Measurements from ENCODE around the gene CREB3L2. TPM values are rescaled to one million over a fixed set of nuclear protein-coding genes. Genes with fewer than 3 reads are reported as not detected.

Gene CREB3L2
- total and polyA plus RNA-seq, 2 of the 13 experiments (the other 11 are each of a cell fraction or from before 2014, with no cell fraction given) = 22.1 to 41.1 TPM

GRCh38 chr7:137948083-137948844, 53.6 kb downstream of the CREB3L2 start (continued):
- 0 out of 2 replicates have a peak, but pooled peaks have one; percentile 20 for TF ChIP-seq RXRB (CRISPR knock-in tag; IDR thresholded peaks at IDR 0.05; ENCODE audit: borderline replicate concordance)
- peak; percentile 18; the same call in 1 of the 2 replicates for TF ChIP-seq ARID4A (CRISPR knock-in tag; IDR thresholded peaks at IDR 0.05; ENCODE audit: borderline replicate concordance)
- TF ChIP-seq ARID5B (CRISPR knock-in tag; IDR thresholded peaks at IDR 0.05) = peak; percentile 34; the same call in 1 of the 2 replicates
- TF ChIP-seq ZNF441 (CRISPR knock-in tag; IDR thresholded peaks at IDR 0.05; ENCODE audit: borderline replicate concordance) = no peak
- peak; percentile 60; the same call in 1 of the 2 replicates for TF ChIP-seq ZSCAN25 (CRISPR knock-in tag; IDR thresholded peaks at IDR 0.05)
- no peak for TF ChIP-seq FOSL1 (CRISPR knock-in tag; IDR thresholded peaks at IDR 0.05; ENCODE audit: borderline replicate concordance)
- no peak for TF ChIP-seq ZNF224 (CRISPR knock-in tag; IDR thresholded peaks at IDR 0.05)
- TF ChIP-seq RBFOX2 (IDR thresholded peaks at IDR 0.05; ENCODE audit: low read depth, low read length) = no peak
- TF ChIP-seq MLLT10 (CRISPR knock-in tag; IDR thresholded peaks at IDR 0.05) = no peak
- TF ChIP-seq HIVEP1 (CRISPR knock-in tag; IDR thresholded peaks at IDR 0.05) = no peak
- TF ChIP-seq ZBTB3 (CRISPR knock-in tag; IDR thresholded peaks at IDR 0.05; ENCODE audit: borderline replicate concordance, low read depth) = 0 out of 2 replicates have a peak, but pooled peaks have one; percentile 22
- no peak for TF ChIP-seq ZNF253 (CRISPR knock-in tag; IDR thresholded peaks at IDR 0.05; ENCODE audit: borderline replicate concordance)
- no peak for TF ChIP-seq RXRA (CRISPR knock-in tag; IDR thresholded peaks at IDR 0.05)
- 0 out of 2 replicates have a peak, but pooled peaks have one; percentile 0 for TF ChIP-seq HMG20A (CRISPR knock-in tag; IDR thresholded peaks at IDR 0.05; ENCODE audit: borderline replicate concordance)
- TF ChIP-seq ZNF569 (CRISPR knock-in tag; IDR thresholded peaks at IDR 0.05; ENCODE audit: borderline replicate concordance) = no peak
- no peak for TF ChIP-seq HOXA3 (CRISPR knock-in tag; IDR thresholded peaks at IDR 0.05)
- no peak for TF ChIP-seq HNF4G (IDR thresholded peaks at IDR 0.05; ENCODE audit: borderline replicate concordance, low read depth, low read length)
- TF ChIP-seq HNF4G (CRISPR knock-in tag; IDR thresholded peaks at IDR 0.05; ENCODE audit: borderline replicate concordance, low read depth) = no peak
- peak; percentile 69 for TF ChIP-seq GATAD2A (CRISPR knock-in tag; IDR thresholded peaks at IDR 0.05)
- no peak for TF ChIP-seq ZNF761 (CRISPR knock-in tag; conservative IDR thresholded peaks at IDR 0.05)
- TF ChIP-seq THAP11 (CRISPR knock-in tag; IDR thresholded peaks at IDR 0.05) = no peak
- TF ChIP-seq ZSCAN21 (CRISPR knock-in tag; IDR thresholded peaks at IDR 0.05; ENCODE audit: borderline replicate concordance) = no peak
